KMS-11 (cell line): Measurements from ENCODE around the gene ZNF480.

Source experiments
- H2AFZ ChIP-seq: fragments of 200-600 bp; sonication (generic); 2 replicates; pipeline ENCODE4 v1.6.1; 2016; ENCODE audit warnings: antibody characterized with exemption, mixed run types, low read depth
- H3K27ac ChIP-seq: fragments of 200-600 bp; sonication (generic); 2 replicates; pipeline ENCODE4 v1.6.1; 2016; ENCODE audit warnings: mild to moderate bottlenecking, mixed run types
- H3K27me3 ChIP-seq: fragments of 200-600 bp; sonication (generic); 2 replicates; pipeline ENCODE4 v1.6.1; 2017; ENCODE audit warnings: mild to moderate bottlenecking, low read depth, mixed run types, moderate library complexity; ENCODE audit not compliant: insufficient read depth
- H3K36me3 ChIP-seq: fragments of 200-600 bp; sonication (generic); 2 replicates; pipeline ENCODE4 v1.6.1; 2017; ENCODE audit warnings: mild to moderate bottlenecking, mixed run types; ENCODE audit not compliant: insufficient read depth
- H3K4me1 ChIP-seq: fragments of 200-600 bp; sonication (generic); 2 replicates; pipeline ENCODE4 v1.6.1; 2016; ENCODE audit warnings: mild to moderate bottlenecking, low read depth, mixed run types; ENCODE audit not compliant: poor library complexity, severe bottlenecking
- H3K4me2 ChIP-seq: fragments of 200-600 bp; sonication (generic); 2 replicates; pipeline ENCODE4 v1.7.0; 2016; ENCODE audit warnings: mild to moderate bottlenecking, mixed run types
- H3K4me3 ChIP-seq: fragments of 200-600 bp; sonication (generic); IDR thresholded peaks from 2 replicates; pipeline ENCODE4 v1.6.1; 2017; ENCODE audit warnings: low read depth, low read length, mixed read lengths; ENCODE audit not compliant: insufficient read depth
- H3K79me2 ChIP-seq: fragments of 200-600 bp; sonication (generic); 2 replicates; pipeline ENCODE4 v1.6.1; 2016; ENCODE audit warnings: low read depth, mixed run types; ENCODE audit not compliant: insufficient read depth
- H3K9ac ChIP-seq: fragments of 200-600 bp; sonication (generic); 2 replicates; pipeline ENCODE4 v1.6.1; 2016; ENCODE audit warnings: mild to moderate bottlenecking, mixed run types
- H4K20me1 ChIP-seq: fragments of 200-600 bp; sonication (generic); 2 replicates; pipeline ENCODE4 v1.6.1; 2016; ENCODE audit warnings: mild to moderate bottlenecking, mixed run types; ENCODE audit not compliant: insufficient read depth
- TF ChIP-seq, protein P1 (sequence below): fragments of 200-600 bp; sonication (generic); conservative IDR thresholded peaks from 2 replicates; pipeline ENCODE4 v1.6.1; 2017; ENCODE audit warnings: low read depth, mild to moderate bottlenecking, antibody characterized with exemption, low read length, moderate library complexity, mixed read lengths

The ZNF480 gene

GRCh38 chr19:52343548-52343947 is 46.6 kb downstream of the ZNF480 start:
- TF ChIP-seq, protein P1, sequence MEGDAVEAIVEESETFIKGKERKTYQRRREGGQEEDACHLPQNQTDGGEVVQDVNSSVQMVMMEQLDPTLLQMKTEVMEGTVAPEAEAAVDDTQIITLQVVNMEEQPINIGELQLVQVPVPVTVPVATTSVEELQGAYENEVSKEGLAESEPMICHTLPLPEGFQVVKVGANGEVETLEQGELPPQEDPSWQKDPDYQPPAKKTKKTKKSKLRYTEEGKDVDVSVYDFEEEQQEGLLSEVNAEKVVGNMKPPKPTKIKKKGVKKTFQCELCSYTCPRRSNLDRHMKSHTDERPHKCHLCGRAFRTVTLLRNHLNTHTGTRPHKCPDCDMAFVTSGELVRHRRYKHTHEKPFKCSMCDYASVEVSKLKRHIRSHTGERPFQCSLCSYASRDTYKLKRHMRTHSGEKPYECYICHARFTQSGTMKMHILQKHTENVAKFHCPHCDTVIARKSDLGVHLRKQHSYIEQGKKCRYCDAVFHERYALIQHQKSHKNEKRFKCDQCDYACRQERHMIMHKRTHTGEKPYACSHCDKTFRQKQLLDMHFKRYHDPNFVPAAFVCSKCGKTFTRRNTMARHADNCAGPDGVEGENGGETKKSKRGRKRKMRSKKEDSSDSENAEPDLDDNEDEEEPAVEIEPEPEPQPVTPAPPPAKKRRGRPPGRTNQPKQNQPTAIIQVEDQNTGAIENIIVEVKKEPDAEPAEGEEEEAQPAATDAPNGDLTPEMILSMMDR: peak; percentile 48; the same call in 1 of the 2 replicates
- Histone ChIP-seq H3K9ac (no peak overlapping the region), H3K4me1 (no peaks in the 10 kb centered on the region), H3K27ac (no peak overlapping the region), H4K20me1 (no peaks in the 10 kb centered on the region), H2AFZ (no peak overlapping the region), H3K4me2 (no peak overlapping the region), H3K36me3 (no peaks in the 10 kb centered on the region), H3K27me3 (no peaks in the 10 kb centered on the region), H3K79me2 (no peaks in the 10 kb centered on the region), H3K4me3 (no peak overlapping the region)

- no peak overlapping the region for H3K4me2 ChIP-seq
- no peaks in the 10 kb centered on the region for H3K79me2 ChIP-seq
- TF ChIP-seq, protein P1: no peak
- no peak overlapping the region for H3K4me3 ChIP-seq
- no peaks in the 10 kb centered on the region for H3K36me3 ChIP-seq
- no peaks in the 10 kb centered on the region for H3K4me1 ChIP-seq
- no peak overlapping the region for H3K9ac ChIP-seq
- H2AFZ ChIP-seq: no peak overlapping the region
- H4K20me1 ChIP-seq: no peaks in the 10 kb centered on the region
- H3K27me3 ChIP-seq: no peaks in the 10 kb centered on the region
- H3K27ac ChIP-seq: no peak overlapping the region
These were observed 48.2 kb downstream of the ZNF480 start for GRCh38 chr19:52345162-52345561.

DNA sequence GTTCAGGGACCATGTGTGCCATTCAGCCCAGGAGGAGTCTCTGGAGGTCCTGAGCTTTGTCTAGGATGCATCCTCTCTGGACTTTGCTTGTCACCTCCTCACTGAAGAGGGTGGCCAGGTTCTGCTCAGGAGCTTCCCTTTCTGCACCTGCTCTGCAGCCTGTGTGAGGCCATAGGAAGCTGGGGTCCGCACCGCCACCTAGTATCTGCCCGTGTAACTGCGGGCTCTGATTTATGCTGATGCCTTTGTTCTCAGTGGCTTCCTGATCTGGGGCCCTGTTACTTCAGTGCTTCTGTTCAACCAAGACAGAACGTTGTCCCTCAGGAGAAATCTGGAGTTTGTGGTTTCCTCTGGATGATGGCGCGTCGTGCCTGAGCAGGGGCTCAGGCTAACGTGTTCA is 54.5 kb downstream of the ZNF480 start:
- no peak overlapping the region for H2AFZ ChIP-seq
- H3K27me3 ChIP-seq: no peaks in the 10 kb centered on the region
- H3K27ac ChIP-seq: no peak overlapping the region
- H3K9ac ChIP-seq: no peak overlapping the region
- H3K79me2 ChIP-seq: no peaks in the 10 kb centered on the region
- no peak overlapping the region for H3K4me3 ChIP-seq
- H3K4me2 ChIP-seq: no peak overlapping the region
- no peaks in the 10 kb centered on the region for H4K20me1 ChIP-seq
- no peaks in the 10 kb centered on the region for H3K36me3 ChIP-seq
- TF ChIP-seq, protein P1: peak; percentile 21; the same call in 1 of the 2 replicates
- H3K4me1 ChIP-seq: no peaks in the 10 kb centered on the region

DNA sequence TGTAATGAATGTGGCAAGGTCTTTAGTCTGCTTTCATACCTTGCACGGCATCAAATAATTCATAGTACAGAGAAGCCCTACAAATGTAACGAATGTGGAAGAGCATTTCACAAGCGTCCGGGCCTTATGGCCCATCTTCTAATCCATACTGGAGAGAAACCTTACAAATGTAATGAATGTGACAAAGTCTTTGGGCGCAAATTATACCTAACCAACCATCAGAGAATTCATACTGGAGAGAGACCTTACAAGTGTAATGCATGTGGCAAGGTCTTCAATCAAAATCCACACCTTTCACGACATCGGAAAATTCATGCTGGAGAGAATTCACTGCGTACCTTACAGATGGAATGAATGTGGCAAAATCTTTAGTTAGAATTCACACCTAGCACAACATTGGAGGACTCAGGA is 69.5 kb downstream of the ZNF480 start:
- Histone ChIP-seq H3K27me3 (no peaks in the 10 kb centered on the region), H3K36me3 (no peaks in the 10 kb centered on the region), H3K4me3 (no peak overlapping the region), H3K79me2 (no peaks in the 10 kb centered on the region), H3K9ac (no peak overlapping the region), H3K4me1 (no peaks in the 10 kb centered on the region), H3K4me2 (no peak overlapping the region), H4K20me1 (no peaks in the 10 kb centered on the region), H2AFZ (no peak overlapping the region), H3K27ac (no peak overlapping the region)
- TF ChIP-seq, protein P1: no peak
